HUES64 (cell line): ENCODE results near the gene SCN8A.
A peak's percentile ranks its signal among the peaks of the same experiment; 100 is the strongest.

Source experiments
- H3K27ac ChIP-seq: 2 replicates; pipeline ENCODE4 v1.7.0; 2013; ENCODE audit warnings: low read depth, low read length, inconsistent platforms
- H3K27me3 ChIP-seq: 2 replicates; pipeline ENCODE4 v1.6.1; 2013; ENCODE audit warnings: mild to moderate bottlenecking, low read length; ENCODE audit not compliant: insufficient read depth
- H3K36me3 ChIP-seq: 2 replicates; pipeline ENCODE4 v1.6.1; 2013; ENCODE audit warnings: mild to moderate bottlenecking, low read length; ENCODE audit not compliant: insufficient read depth
- H3K4me1 ChIP-seq: 2 replicates; pipeline ENCODE4 v1.6.1; 2013; ENCODE audit warnings: mild to moderate bottlenecking, low read length, moderate library complexity; ENCODE audit not compliant: insufficient read depth
- H3K4me3 ChIP-seq: 2 replicates; pipeline ENCODE4 v1.5.1; 2013; ENCODE audit warnings: mild to moderate bottlenecking, low read length, moderate library complexity
- H3K9ac ChIP-seq: 2 replicates; pipeline ENCODE4 v1.6.1; 2013; ENCODE audit warnings: mild to moderate bottlenecking, low read depth, low read length
- H3K9me3 ChIP-seq: 2 replicates; pipeline ENCODE4 v1.6.1; 2013; ENCODE audit warnings: low read depth, low read length; ENCODE audit not compliant: insufficient read depth
- WGBS: fragments of 150-250, 120-280 bp; methylation state at CpG from one replicate; pipeline ENCODE4 v1.1.7; 2013; ENCODE audit warnings: missing lambda C conversion rate; 5-methylcytosine and 5-hydroxymethylcytosine counted together

Gene SCN8A

DNA sequence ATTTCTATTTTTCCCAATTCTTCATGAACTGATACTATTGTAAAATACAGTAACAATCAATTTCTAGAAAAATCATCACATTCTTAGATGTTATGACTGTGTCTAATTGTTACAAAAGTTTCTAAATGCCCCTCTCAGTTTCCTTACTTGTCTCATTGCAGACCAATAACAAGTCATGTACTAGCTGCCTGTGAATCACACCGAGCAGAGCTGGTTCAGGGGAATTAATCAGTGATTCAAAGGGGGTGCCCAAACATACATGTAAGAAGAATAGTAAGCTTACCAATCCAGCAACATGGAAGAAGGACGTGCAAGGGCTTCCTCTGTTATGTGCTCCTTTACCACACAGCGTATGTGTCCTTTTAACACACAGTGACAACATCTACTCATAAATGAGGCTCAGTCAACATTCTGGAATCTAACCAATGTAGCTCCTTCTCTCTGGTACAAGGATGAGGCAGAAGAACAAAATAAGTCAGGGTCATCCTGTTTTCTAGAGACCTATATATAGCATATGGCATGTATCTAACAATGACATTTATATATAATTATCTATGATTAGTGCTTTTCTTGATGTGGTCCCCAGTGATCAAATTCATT is 126.4 kb downstream of the SCN8A start:
- Histone ChIP-seq H3K9me3 (no peaks in the 10 kb centered on the region), H3K36me3 (peaks cover under 1% of the 10 kb centered on the region; the same call in 1 of the 2 replicates), H3K4me1 (no peaks in the 10 kb centered on the region), H3K4me3 (no peak overlapping the region), H3K27ac (no peak overlapping the region), H3K27me3 (no peaks in the 10 kb centered on the region), H3K9ac (no peak overlapping the region)
- 95% methylated on average over 3 of the region's 3 CpGs for WGBS

DNA sequence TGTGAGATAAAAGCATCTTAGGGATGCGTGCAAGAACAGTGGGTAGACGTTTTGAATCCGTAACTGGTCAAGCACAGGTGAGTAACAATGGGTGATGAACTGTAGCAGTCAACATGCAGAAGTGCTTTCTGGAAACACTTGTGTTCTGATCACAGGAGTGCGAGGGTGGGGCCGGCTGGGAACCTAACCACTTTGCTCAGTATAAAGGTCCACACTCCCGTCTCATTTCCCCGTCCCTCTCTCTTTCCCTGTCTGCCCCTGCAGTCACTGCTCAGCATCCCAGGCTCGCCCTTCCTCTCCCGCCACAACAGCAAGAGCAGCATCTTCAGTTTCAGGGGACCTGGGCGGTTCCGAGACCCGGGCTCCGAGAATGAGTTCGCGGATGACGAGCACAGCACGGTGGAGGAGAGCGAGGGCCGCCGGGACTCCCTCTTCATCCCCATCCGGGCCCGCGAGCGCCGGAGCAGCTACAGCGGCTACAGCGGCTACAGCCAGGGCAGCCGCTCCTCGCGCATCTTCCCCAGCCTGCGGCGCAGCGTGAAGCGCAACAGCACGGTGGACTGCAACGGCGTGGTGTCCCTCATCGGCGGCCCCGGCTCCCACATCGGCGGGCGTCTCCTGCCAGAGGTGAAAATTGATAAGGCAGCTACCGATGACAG is 130.4 kb downstream of the SCN8A start:
- Histone ChIP-seq H3K27me3 (no peaks in the 10 kb centered on the region), H3K4me1 (no peaks in the 10 kb centered on the region), H3K9me3 (no peaks in the 10 kb centered on the region), H3K9ac (no peak overlapping the region), H3K36me3 (peaks cover 20% of the 10 kb centered on the region), H3K4me3 (peak overlapping the region; percentile 10; the same call in 1 of the 2 replicates), H3K27ac (no peak overlapping the region)
- WGBS, result 94% methylated on average over 44 of the region's 44 CpGs

DNA sequence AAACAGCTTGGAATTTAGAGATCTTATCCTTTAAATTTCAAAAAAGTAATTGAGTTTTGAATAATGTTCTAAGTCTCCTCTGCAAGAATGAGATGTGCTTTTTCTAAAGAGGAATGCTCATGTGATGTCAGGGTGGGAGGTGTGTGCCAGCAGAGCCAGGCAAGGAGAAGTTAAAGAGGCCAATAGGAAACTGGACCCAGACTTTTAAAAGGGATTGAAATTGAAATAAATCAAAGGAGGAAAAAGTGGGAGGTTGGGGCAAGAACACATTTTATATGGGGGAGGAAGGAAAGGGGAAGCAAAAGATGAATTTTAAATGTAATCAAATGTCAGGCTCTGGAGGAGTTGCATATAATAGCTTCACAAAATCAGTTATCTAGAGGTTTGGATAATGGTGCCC is 131.4 kb downstream of the SCN8A start:
- Histone ChIP-seq H3K9ac (no peak overlapping the region), H3K4me3 (no peak overlapping the region), H3K27ac (no peak overlapping the region), H3K27me3 (no peaks in the 10 kb centered on the region), H3K9me3 (no peaks in the 10 kb centered on the region), H3K36me3 (peaks cover 21% of the 10 kb centered on the region), H3K4me1 (no peaks in the 10 kb centered on the region)

DNA sequence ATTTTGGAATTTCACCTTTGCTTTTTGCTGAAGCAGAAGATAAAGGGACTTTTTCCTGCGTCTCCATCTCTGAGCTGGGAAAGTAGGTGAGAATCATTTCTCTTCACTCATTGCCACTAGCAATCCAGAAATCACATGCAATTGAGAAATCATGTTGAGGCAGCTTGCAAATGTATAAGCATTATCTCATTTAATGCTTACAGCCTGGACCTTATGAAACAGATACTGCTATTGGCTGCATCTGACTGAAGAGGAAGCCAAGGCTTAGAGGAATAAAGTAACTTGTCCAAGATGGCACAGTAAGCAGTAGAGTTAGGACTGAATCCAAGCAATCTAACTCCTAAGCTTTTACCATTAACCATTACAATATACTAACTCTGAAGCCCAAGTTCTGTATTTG is 135.1 kb downstream of the SCN8A start:
- Histone ChIP-seq H3K4me1 (no peaks in the 10 kb centered on the region), H3K9me3 (no peaks in the 10 kb centered on the region), H3K27ac (no peak overlapping the region), H3K4me3 (no peak overlapping the region), H3K27me3 (no peaks in the 10 kb centered on the region), H3K9ac (no peak overlapping the region), H3K36me3 (peaks cover 21% of the 10 kb centered on the region)
- 90% methylated on average over 1 of the region's 1 CpG for WGBS

DNA sequence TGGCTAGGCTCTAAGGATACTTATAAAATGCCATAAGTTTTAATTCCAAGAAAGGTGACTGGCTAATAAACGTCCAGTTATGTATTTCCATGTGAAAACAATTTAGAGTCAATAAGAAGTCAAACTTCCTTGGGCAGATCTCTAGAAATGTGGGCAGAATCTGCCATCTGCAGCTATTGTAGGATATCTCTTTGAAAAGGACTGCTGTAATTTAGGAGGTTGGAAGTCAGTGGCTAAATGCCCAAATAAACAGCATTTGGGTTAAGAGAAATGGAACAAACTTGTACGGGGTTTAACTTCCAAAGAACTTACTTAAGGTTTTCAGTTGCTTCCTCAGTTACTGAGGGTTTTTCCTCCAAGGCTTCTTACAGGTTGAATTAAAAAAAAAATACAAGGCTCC is 135.9 kb downstream of the SCN8A start:
- no peak overlapping the region for H3K27ac ChIP-seq
- WGBS, result 94% methylated on average over 2 of the region's 2 CpGs
- H3K4me1 ChIP-seq, result no peaks in the 10 kb centered on the region
- no peaks in the 10 kb centered on the region for H3K9me3 ChIP-seq
- no peak overlapping the region for H3K4me3 ChIP-seq
- H3K9ac ChIP-seq, result no peak overlapping the region
- peaks cover 21% of the 10 kb centered on the region for H3K36me3 ChIP-seq
- H3K27me3 ChIP-seq, result no peaks in the 10 kb centered on the region

DNA sequence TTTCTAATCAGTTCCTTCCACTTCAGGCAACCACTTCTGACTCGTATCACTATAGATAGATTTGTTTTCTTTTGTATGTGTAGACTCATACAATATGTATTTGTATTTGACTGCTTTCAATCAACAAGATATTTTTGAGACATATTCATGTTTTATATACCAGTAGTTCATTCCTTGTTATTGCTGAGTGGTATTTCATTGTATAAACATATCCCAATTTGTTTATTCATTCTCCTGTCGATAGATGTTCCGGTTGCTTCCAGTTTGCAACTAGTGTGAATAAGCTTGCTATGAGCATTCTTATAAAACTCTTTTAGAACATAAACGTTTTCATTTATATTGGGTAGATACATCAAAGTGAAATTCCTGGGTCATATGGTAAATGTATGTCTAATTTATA is 138.3 kb downstream of the SCN8A start:
- no peak overlapping the region for H3K4me3 ChIP-seq
- WGBS, result 100% methylated on average over 2 of the region's 4 CpGs
- H3K27ac ChIP-seq, result no peak overlapping the region

DNA sequence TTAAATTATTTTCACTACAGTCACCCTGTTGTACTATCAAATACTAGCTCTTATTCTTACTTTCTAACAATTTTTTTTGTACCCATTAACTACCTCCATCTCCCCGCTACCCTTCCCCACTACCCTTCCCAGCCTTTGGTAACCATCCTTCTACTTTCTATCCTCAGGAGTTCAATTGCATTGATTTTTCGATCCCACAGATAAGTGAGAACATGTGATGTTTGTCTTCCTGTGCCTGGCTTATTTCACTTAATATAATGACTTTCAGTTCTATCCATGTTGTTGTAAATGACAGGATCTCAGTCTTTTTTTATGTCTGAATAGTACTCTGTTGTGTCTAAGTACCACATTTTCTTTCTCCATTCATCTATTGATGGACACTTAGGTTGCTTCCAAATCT is 139.7 kb downstream of the SCN8A start:
- Histone ChIP-seq H3K4me3 (no peak overlapping the region), H3K9me3 (peaks cover 13% of the 10 kb centered on the region), H3K27me3 (no peaks in the 10 kb centered on the region), H3K36me3 (peaks cover 17% of the 10 kb centered on the region), H3K9ac (no peak overlapping the region), H3K27ac (no peak overlapping the region), H3K4me1 (no peaks in the 10 kb centered on the region)
- WGBS, result 96% methylated on average over 1 of the region's 2 CpGs

More for the DNA sequence above, 138.3 kb downstream of the SCN8A start:
- Histone ChIP-seq H3K36me3 (peaks cover 20% of the 10 kb centered on the region), H3K4me1 (no peaks in the 10 kb centered on the region), H3K9me3 (peaks cover 13% of the 10 kb centered on the region), H3K27me3 (no peaks in the 10 kb centered on the region), H3K9ac (no peak overlapping the region)

DNA sequence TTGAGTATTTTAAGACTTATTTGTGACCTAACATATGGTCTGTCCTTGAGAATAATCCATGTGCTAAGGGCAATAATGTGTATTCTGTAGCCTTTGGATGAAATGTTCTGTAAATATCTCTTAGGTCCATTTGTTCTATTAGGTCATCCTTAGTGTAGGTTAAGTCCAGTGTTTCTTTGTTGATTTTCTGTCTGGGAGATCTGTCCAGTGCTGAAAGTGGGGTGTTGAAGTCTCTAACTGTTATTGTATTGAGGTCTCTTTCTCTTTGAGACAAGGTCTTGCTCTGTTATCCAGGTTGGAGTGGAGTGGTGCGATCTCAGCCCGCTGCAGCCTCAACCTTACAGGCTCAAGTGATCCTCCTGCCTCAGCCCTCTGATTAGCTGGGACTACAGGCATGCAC is 149.5 kb downstream of the SCN8A start:
- H3K4me1 ChIP-seq, result no peaks in the 10 kb centered on the region
- H3K9me3 ChIP-seq, result no peaks in the 10 kb centered on the region
- WGBS, result 97% methylated on average over 2 of the region's 2 CpGs
- peaks cover 2% of the 10 kb centered on the region; the same call in 1 of the 2 replicates for H3K36me3 ChIP-seq
- H3K9ac ChIP-seq, result no peak overlapping the region
- H3K27me3 ChIP-seq, result no peaks in the 10 kb centered on the region
- H3K4me3 ChIP-seq, result no peak overlapping the region
- H3K27ac ChIP-seq, result no peak overlapping the region

DNA sequence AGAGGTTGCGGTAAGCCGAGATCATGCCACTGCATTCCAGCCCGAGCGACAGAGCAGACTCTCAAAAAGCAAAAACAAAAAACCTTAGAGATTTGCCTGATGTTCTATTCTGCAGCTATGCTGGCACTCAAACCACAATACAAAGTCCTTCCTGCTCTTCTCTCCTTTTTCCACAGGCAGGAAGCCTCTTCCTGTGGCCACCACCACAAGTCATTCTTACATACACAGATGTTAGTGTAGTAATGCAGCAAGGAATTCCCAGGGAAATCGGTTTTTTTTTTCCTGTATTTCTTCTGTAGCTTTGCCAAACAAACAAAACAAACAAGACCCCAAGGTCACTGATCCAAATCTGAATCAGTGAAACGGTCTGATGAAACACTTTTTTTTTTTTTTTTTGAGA is 153.2 kb downstream of the SCN8A start:
- Histone ChIP-seq H3K4me1 (no peaks in the 10 kb centered on the region), H3K4me3 (no peak overlapping the region), H3K36me3 (peaks cover 14% of the 10 kb centered on the region), H3K27me3 (no peaks in the 10 kb centered on the region), H3K9me3 (no peaks in the 10 kb centered on the region), H3K9ac (no peak overlapping the region), H3K27ac (no peak overlapping the region)
- WGBS, result 94% methylated on average over 6 of the region's 6 CpGs

DNA sequence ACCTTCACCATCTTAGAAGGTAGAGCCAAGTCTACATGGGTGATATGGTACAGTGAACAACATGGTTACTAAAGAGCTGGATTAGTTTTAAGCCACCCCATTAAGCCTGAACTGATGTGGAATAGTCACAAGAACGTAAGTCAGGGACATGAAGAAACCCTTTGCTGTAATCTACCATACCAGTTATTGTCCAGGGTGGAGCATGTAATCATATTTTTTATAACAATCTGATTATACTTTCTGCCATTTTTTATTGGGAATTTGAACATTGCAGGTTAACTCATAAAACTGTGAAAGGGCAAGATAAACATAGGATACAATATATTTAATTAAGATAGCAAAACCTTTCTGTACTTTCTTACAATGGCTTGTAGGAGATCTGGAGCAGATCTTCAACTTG is 153.9 kb downstream of the SCN8A start:
- Histone ChIP-seq H3K4me1 (no peaks in the 10 kb centered on the region), H3K36me3 (peaks cover 14% of the 10 kb centered on the region)
- WGBS, result 100% methylated on average over 1 of the region's 1 CpG

DNA sequence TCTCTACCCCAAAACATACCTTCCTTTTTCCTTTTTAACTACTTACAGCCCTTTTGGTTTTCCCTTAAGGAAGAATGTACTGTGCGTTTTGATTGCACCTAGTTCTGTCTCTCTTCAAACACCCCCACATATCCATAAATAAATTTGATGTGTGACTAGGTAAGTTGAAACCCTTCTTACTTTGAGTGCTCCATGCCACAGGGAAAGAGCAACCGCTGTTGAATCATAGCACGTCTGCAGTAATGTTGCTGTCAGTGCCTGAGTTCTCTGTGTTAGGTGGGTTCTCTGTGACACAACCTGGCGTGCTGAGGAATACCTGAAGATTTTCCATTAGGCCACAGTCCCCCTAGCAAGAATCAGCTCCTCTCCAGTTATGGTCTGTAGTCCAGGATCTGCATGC is 155.4 kb downstream of the SCN8A start:
- Histone ChIP-seq H3K4me1 (no peaks in the 10 kb centered on the region), H3K4me3 (no peak overlapping the region), H3K9me3 (no peaks in the 10 kb centered on the region), H3K27ac (no peak overlapping the region), H3K36me3 (peaks cover 15% of the 10 kb centered on the region), H3K27me3 (no peaks in the 10 kb centered on the region), H3K9ac (no peak overlapping the region)
- 93% methylated on average over 4 of the region's 4 CpGs for WGBS

More for the DNA sequence above, 153.9 kb downstream of the SCN8A start:
- no peak overlapping the region for H3K4me3 ChIP-seq
- no peaks in the 10 kb centered on the region for H3K27me3 ChIP-seq
- H3K27ac ChIP-seq, result no peak overlapping the region
- H3K9me3 ChIP-seq, result no peaks in the 10 kb centered on the region
- H3K9ac ChIP-seq, result no peak overlapping the region
